A673 (cell line): ENCODE results near the gene NDUFS7. TPM values are rescaled to one million over a fixed set of nuclear protein-coding genes. Genes with fewer than 3 reads are reported as not detected.

Source experiments
- BruUV-seq: library from RNA; stranded (reverse); fragments of 400-500 nt; replicated peaks from 2 replicates; lab custom pipeline; 2021; lab: Mats Ljungman, UMichigan
- CTCF ChIA-PET: fragments of 300-600 bp; sonication (Branson Sonifier 250); formaldehyde crosslinking; loops from one replicate; lab custom pipeline; 2022; ENCODE audit warnings: antibody characterized with exemption; lab: Charles Lee
- POLR2A ChIA-PET: fragments of 300-600 bp; sonication (Branson Sonifier 250); formaldehyde crosslinking; loops from one replicate; lab custom pipeline; 2022; ENCODE audit warnings: antibody characterized with exemption; ENCODE audit not compliant: low non-redundant PET; lab: Charles Lee
- DNase-seq: peaks from one replicate; pipeline ENCODE4 v3.0.0-alpha.2; 2015; ENCODE audit warnings: low spot score
- H3K27ac ChIP-seq: fragments of 200-600 bp; sonication (generic); 2 replicates; pipeline ENCODE4 v1.5.1; 2016; ENCODE audit warnings: mixed run types, low read depth, mild to moderate bottlenecking, mixed read lengths, antibody characterized with exemption, low read length; ENCODE audit not compliant: poor library complexity, severe bottlenecking
- H3K27me3 ChIP-seq: fragments of 200-600 bp; sonication (generic); replicated peaks from 2 replicates; pipeline ENCODE4 v1.6.1; 2017; ENCODE audit warnings: mixed run types, low read depth, mild to moderate bottlenecking, mixed read lengths, antibody characterized with exemption, low read length; ENCODE audit not compliant: insufficient read depth, poor library complexity
- H3K36me3 ChIP-seq: fragments of 200-600 bp; sonication (generic); 2 replicates; pipeline ENCODE4 v1.6.1; 2016; ENCODE audit warnings: mixed run types, mild to moderate bottlenecking, mixed read lengths, antibody characterized with exemption, low read length; ENCODE audit not compliant: insufficient read depth, poor library complexity, severe bottlenecking
- H3K4me1 ChIP-seq: fragments of 200-600 bp; sonication (generic); 2 replicates; pipeline ENCODE4 v1.6.1; 2017; ENCODE audit warnings: mixed run types, mild to moderate bottlenecking, mixed read lengths, antibody characterized with exemption, low read length; ENCODE audit not compliant: insufficient read depth, poor library complexity, severe bottlenecking
- H3K4me3 ChIP-seq: fragments of 200-600 bp; sonication (generic); 2 replicates; pipeline ENCODE4 v1.5.1; 2016; ENCODE audit warnings: low read depth, mixed run types, mild to moderate bottlenecking, mixed read lengths, low read length; ENCODE audit not compliant: poor library complexity, severe bottlenecking
- H3K9me3 ChIP-seq: fragments of 200-600 bp; sonication (generic); 2 replicates; pipeline ENCODE4 v1.6.1; 2016; ENCODE audit warnings: mixed run types, low read depth, mild to moderate bottlenecking, mixed read lengths, antibody characterized with exemption, low read length; ENCODE audit not compliant: poor library complexity, severe bottlenecking
- CTCF ChIP-seq: fragments of 300-800, 200-600 bp; sonication (generic); conservative IDR thresholded peaks from 2 replicates; pipeline ENCODE4 v1.5.1; 2017; ENCODE audit warnings: low read depth, mild to moderate bottlenecking, antibody characterized with exemption, low read length, moderate library complexity, mixed read lengths
- EZH2 ChIP-seq: fragments of 200-600 bp; sonication (generic); IDR thresholded peaks from 2 replicates; pipeline ENCODE4 v1.6.1; 2017; ENCODE audit warnings: borderline replicate concordance, low read depth, mild to moderate bottlenecking, mixed read lengths, antibody characterized with exemption, low read length; ENCODE audit not compliant: poor library complexity, severe bottlenecking
- intact Hi-C: fragments of 100-400 bp; cut with micrococcal nuclease; formaldehyde crosslinking; loops from one replicate; pipeline ENCODE4 v1.10.0; 2022; ENCODE audit not compliant: unreplicated experiment
- total RNA-seq: library from RNA; stranded (reverse); gene quantifications from 2 replicates; pipeline ENCODE4 v1.2.3, GENCODE V29; 2021

NDUFS7 gene
- total RNA-seq, 1 experiment from 2014 or later: 101 TPM

GRCh38 chr19:1416014-1416841 lies 32.5 kb downstream of the NDUFS7 start:
- Histone ChIP-seq H3K27ac (peak overlapping the region; percentile 89), H3K9me3 (no peaks in the 10 kb centered on the region), H3K4me3 (peak overlapping the region; percentile 20), H3K36me3 (peaks cover 56% of the 10 kb centered on the region), H3K4me1 (peaks cover 24% of the 10 kb centered on the region), H3K27me3 (no peaks in the 10 kb centered on the region)
- BruUV-seq: no TSS peak
- TF ChIP-seq EZH2: no peak
- TF ChIP-seq CTCF: no peak
- DNase-seq: no peak
- ChIA-PET POLR2A (no interaction called here), CTCF (interaction anchor here (0.6 kb wide), 2 partner anchors 38 to 202 kb away, joined by 3 read pairs; no protein-coding TSS in a partner anchor)
- intact Hi-C loops: no loop called here

- H3K4me3 ChIP-seq: no peak overlapping the region
- ChIA-PET POLR2A (no interaction called here), CTCF (no interaction called here)
- peaks cover 63% of the 10 kb centered on the region for H3K36me3 ChIP-seq
- H3K4me1 ChIP-seq: peaks cover 24% of the 10 kb centered on the region
- no TSS peak for BruUV-seq
- TF ChIP-seq CTCF (no peak), EZH2 (no peak)
- peak overlapping the region; percentile 89 for H3K27ac ChIP-seq
- H3K9me3 ChIP-seq: no peaks in the 10 kb centered on the region
- no peaks in the 10 kb centered on the region for H3K27me3 ChIP-seq
- intact Hi-C loops: no loop called here
- DNase-seq: no peak
Measured at GRCh38 chr19:1417145-1417544, 33.4 kb downstream of the NDUFS7 start.

- Histone ChIP-seq H3K36me3 (peaks cover 63% of the 10 kb centered on the region), H3K9me3 (no peaks in the 10 kb centered on the region), H3K4me1 (peaks cover 24% of the 10 kb centered on the region), H3K27ac (no peak overlapping the region), H3K27me3 (no peaks in the 10 kb centered on the region), H3K4me3 (no peak overlapping the region)
- DNase-seq: no peak
- intact Hi-C loops: no loop called here
- CTCF ChIA-PET: interaction anchor here (0.5 kb wide), 1 partner anchor 18 kb away, joined by 3 read pairs; no protein-coding TSS in a partner anchor
- TF ChIP-seq CTCF: no peak
- TF ChIP-seq EZH2: no peak
- no TSS peak for BruUV-seq
- POLR2A ChIA-PET: interaction anchor here (0.5 kb wide), 1 partner anchor 20 kb away, joined by 4 read pairs; no protein-coding TSS in a partner anchor
Measured at GRCh38 chr19:1417681-1418495, 34.2 kb downstream of the NDUFS7 start.
